Aorta (tissue), 5 donors: ENCODE measurements around the gene KLC4. TPM values are rescaled to one million over a fixed set of nuclear protein-coding genes. Genes with fewer than 3 reads are reported as not detected.

Experiments used
- ATAC-seq: fragments of 200-7000 bp; cut with Tn5 transposase; one replicate; pipeline ENCODE4 v1.9.1; 2022; ENCODE audit warnings: moderate library complexity; ENCODE audit not compliant: low FRiP score
- DNase-seq, 2 donors: peaks; one replicate each; pipeline ENCODE4 v3.0.0-alpha.2; 2020
- H3K27ac ChIP-seq, 2 donors: one replicate each; pipeline ENCODE4 v1.5.1; 2013; ENCODE audit warnings: low read length in 2 of 2, mild to moderate bottlenecking in 2 of 2, moderate library complexity in 2 of 2, control low read depth in 1 of 2, inconsistent platforms in 1 of 2, low read depth in 1 of 2
- H3K27me3 ChIP-seq, 2 donors: one replicate each; pipeline ENCODE4 v1.6.1; 2013; ENCODE audit warnings: control low read depth in 1 of 2, low read length in 1 of 2, mild to moderate bottlenecking in 1 of 2, moderate library complexity in 1 of 2; ENCODE audit not compliant: insufficient read depth in 2 of 2, control insufficient read depth in 1 of 2
- H3K36me3 ChIP-seq, 2 donors: one replicate each; pipeline ENCODE4 v1.6.1; 2013; ENCODE audit warnings: control low read depth in 1 of 2, low read length in 1 of 2, mild to moderate bottlenecking in 1 of 2; ENCODE audit not compliant: insufficient read depth in 2 of 2, control insufficient read depth in 1 of 2
- H3K4me1 ChIP-seq, 2 donors: one replicate each; pipeline ENCODE4 v1.6.1; 2013; ENCODE audit warnings: low read length in 2 of 2, control low read depth in 1 of 2, mild to moderate bottlenecking in 1 of 2, moderate library complexity in 1 of 2; ENCODE audit not compliant: insufficient read depth in 2 of 2, control insufficient read depth in 1 of 2
- H3K4me3 ChIP-seq, 2 donors: one replicate each; pipeline ENCODE4 v1.5.1; 2013; ENCODE audit warnings: low read length in 2 of 2, control low read depth in 1 of 2, mild to moderate bottlenecking in 1 of 2
- H3K9me3 ChIP-seq: one replicate; pipeline ENCODE4 v1.6.1; 2013; ENCODE audit warnings: mild to moderate bottlenecking, low read length; ENCODE audit not compliant: control insufficient read depth
- WGBS, 2 donors: extraction: QIAGEN DNeasy Blood & Tissue Kit; methylation state at CpG; one replicate each; pipeline ENCODE4 v1.1.7; 2013; 5-methylcytosine and 5-hydroxymethylcytosine counted together
- intact Hi-C, 2 donors: fragments of 100-400 bp; cut with DNase I; formaldehyde crosslinking; loops; one replicate each; pipeline versions ENCODE4 v1.14.2 to v1.15.0; 2022
- polyA plus RNA-seq, 2 donors: library from polyadenylated mRNA; stranded (reverse); fragments of 200-250 nt; gene quantifications; one replicate each; pipeline ENCODE4 v1.2.3, GENCODE V29; 2013
- total RNA-seq, 2 donors: library from RNA; stranded (reverse); fragmentation: NEBNext Ultra II Directional; extraction: Animal tissue kit (Norgen Biotek cat#: 25700); gene quantifications; one replicate each; pipeline ENCODE4 v1.2.1, GENCODE V29; 2021
- donor health status: healthy with polysubstance abuse.
- donor health status: Bipolar disorder and iron deficiency.
- donor health status: DM: no; HTN: no; CAD: no.
- donor health status: DM: no; HTN: no; CAD: no.
- donor health status: DM: yes; HTN: yes; CAD: no.

KLC4 gene
- total and polyA plus RNA-seq, 4 donors: 20.1 to 54.9 (median 34.8) TPM

DNA sequence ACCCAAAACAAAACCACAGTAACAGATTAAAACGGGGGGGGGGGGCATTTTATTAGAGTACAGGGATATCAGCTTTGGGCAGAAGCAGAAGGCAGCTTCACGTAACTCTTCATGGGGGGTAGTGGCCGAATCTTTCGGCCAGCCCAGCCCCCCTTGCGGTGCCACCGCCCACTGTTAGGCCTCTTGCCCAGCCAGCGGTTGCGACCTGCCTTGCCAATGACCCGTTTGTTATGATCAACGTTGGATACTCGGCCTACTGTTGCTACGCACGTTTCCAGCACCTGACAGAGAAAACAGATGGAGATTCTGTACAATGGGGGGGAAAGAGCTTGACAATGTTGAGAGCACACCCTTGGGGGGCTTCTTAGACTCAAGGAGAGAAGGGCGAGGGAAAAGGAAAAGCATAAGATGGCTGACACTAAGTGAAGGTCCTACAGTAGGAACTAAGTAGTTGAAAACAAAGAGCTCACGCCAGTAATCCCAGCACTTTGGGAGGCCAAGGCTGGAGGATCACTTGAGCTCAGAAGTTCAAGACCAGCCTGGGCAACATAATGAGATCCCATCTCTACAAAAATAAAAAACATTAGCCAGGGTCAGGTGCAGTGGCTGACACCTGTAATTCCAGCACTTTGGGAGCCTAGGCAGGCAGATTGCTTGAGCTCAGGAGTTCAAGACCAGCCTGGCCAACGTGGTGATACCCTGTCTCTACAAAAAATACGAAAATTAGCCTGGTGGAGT, 5.1 kb upstream of the KLC4 start:
- ATAC-seq: no peak

DNA sequence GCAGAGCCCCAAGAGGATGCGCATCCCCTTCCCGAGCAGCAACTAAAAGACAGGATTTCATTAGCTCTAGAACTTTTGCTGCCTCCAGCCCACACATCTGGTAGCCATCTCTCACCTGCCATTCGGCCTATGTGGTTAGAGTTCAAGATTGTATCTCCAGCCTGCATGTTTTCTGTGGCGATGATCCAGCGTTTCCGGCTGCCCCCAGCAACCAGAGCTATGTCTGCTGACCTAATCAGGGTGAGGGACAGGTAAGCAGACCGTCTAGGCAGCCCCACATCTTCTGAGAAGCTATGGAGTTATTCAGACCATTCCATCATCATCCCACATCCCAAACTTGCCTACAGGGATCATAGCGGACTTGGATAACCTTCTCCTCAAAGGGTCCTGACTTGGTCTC, 3.5 kb upstream of the KLC4 start:
- 73 to 77% methylated on average over 8 of the region's 8 CpGs for WGBS, 2 donors
- intact Hi-C loops: loop anchor here in 1 of 2 donors (2.0 kb wide), 1 partner anchor 41 kb away; the partner anchor contains the start of gene KLHDC3
- no peak overlapping the region for H3K27ac ChIP-seq

More for the DNA sequence above, 5.1 kb upstream of the KLC4 start:
- H3K27ac ChIP-seq: peak overlapping the region in 1 of 2 donors; percentile 78
- WGBS, 2 donors: 63 to 68% methylated on average over 17 of the region's 17 CpGs
- intact Hi-C loops: loop anchor here in 1 of 2 donors (2.0 to 5.0 kb wide), 2 partner anchors 40 to 127 kb away; partner anchors contain the start of genes CNPY3 and KLHDC3
- H3K9me3 ChIP-seq: no peaks in the 10 kb centered on the region
- H3K4me1 ChIP-seq: no peaks in the 10 kb centered on the region
- no peak overlapping the region for H3K4me3 ChIP-seq
- no peaks in the 10 kb centered on the region for H3K27me3 ChIP-seq
- DNase-seq: no peak
- peaks cover 0 to 3% of the 10 kb centered on the region in 2 donors for H3K36me3 ChIP-seq

DNA sequence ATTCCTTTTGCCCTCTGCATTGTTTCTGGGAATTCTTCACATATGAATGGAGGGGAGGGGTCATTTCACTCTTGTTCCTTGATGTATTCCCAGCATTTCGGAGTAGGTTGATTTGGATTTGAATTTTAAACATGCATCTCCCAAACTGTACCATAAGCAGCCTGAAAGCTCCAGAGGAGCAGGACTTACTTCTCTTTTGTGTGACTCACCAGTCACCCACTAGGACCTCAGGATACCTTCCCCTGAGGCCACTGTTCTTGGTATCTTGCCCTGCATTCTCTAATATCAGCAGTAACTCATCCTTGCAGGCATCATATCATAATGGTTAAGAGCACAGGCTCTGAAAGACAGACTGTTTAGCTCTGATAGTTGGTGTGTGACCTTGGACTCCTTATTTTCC, 900 bp upstream of the KLC4 start:
- peak overlapping the region; percentile 69 to 79 for H3K4me3 ChIP-seq
- no peak overlapping the region for H3K27ac ChIP-seq
- H3K4me1 ChIP-seq: no peaks in the 10 kb centered on the region
- H3K9me3 ChIP-seq: no peaks in the 10 kb centered on the region
- ATAC-seq (no peak), DNase-seq (no peak)
- H3K36me3 ChIP-seq: peaks cover 0 to 3% of the 10 kb centered on the region in 2 donors
- 69 to 74% methylated on average over 1 of the region's 1 CpG for WGBS, 2 donors
- no peaks in the 10 kb centered on the region for H3K27me3 ChIP-seq
- intact Hi-C loops: no loop called here

More for the DNA sequence above, 3.5 kb upstream of the KLC4 start:
- no peaks in the 10 kb centered on the region for H3K4me1 ChIP-seq
- H3K4me3 ChIP-seq: no peak overlapping the region
- H3K36me3 ChIP-seq: peaks cover 0 to 3% of the 10 kb centered on the region in 2 donors
- ATAC-seq (no peak), DNase-seq (no peak)
- H3K27me3 ChIP-seq: no peaks in the 10 kb centered on the region
- H3K9me3 ChIP-seq: no peaks in the 10 kb centered on the region

DNA sequence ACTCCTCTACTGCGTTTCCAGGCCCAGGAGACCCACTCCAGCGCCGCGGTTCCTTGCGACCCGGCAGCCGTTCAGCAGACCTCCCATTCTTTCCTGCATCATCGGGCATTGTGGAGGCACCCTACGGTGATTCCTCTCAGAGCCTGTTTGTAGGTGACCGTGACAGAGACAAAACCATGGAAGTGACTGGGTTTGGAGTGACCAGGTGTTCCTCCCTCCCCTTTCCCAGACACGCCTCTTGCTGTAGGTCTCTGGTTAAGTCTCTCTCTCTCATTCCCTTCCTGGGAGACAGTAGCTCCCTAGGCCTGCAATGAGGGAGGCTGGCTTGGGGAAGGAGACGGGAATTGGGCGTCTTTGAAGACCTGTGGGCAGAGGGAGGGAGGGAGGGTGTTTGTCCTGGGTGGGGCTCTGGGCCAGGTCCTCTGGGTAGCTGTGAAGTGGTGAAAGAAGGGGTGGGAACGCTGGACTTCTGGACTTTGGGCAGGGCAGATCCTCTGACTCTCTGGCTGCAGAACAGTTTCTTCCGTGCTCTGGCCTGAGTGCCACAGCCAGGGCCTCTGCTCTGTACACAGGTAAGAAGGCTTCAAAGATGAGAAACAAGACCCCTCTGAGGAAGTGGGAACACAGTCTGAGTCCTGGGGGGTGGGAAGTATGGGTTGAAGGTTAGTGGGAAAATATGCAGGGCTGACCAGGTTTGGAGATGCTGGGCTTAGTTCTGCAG, 763 bp downstream of the KLC4 start:
- intact Hi-C loops: no loop called here
- no peaks in the 10 kb centered on the region for H3K9me3 ChIP-seq
- peak overlapping the region in 1 of 2 donors; percentile 23 for H3K27ac ChIP-seq
- no peaks in the 10 kb centered on the region for H3K4me1 ChIP-seq
- peaks cover 0 to 3% of the 10 kb centered on the region in 2 donors for H3K36me3 ChIP-seq
- DNase-seq: no peak
- H3K4me3 ChIP-seq: peak overlapping the region; percentile 11 to 71
- no peaks in the 10 kb centered on the region for H3K27me3 ChIP-seq
- 2% methylated on average over 14 to 15 of the region's 15 CpGs for WGBS, 2 donors
- ATAC-seq: peak; percentile 2

DNA sequence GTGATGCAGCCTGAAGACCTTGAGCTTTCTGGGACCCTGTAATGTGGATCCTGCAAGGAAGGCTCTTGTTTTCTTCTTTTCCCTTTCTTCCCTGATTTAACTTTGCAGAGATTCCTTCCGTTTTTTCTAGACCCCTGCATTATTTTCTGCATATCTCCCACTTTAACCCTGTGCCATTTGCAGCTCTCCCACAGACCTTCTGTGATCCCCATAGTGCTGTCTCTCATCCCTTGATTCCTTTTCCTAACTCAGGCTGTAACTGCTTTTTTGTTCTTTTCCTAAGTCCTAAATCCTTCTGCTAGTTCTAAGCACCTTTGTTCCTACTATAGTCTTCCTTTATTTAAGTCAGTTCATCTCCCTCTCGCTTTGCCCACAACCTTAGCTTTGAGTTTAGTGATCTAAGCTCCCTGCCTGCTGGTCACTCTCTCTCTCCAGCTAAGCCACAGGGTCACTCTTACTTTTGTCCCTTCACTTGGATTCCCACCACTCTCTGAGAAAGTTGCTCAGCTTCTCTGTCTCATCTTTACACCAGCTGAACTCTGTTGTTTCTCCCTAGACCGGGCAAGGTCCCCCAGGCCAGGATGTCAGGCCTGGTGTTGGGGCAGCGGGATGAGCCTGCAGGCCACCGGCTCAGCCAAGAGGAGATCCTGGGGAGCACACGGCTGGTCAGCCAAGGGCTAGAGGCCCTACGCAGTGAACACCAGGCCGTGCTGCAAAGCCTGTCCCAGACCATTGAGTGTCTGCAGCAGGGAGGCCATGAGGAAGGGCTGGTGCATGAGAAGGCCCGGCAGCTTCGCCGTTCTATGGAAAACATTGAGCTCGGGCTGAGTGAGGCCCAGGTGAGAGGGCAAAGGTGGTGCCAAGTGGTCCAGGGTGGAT, 1.6 kb downstream of the KLC4 start:
- ATAC-seq (no peak), DNase-seq (no peak)
- Histone ChIP-seq H3K36me3 (peaks cover 0 to under 1% of the 10 kb centered on the region in 2 donors), H3K27me3 (no peaks in the 10 kb centered on the region), H3K27ac (no peak overlapping the region), H3K4me3 (no peak overlapping the region), H3K4me1 (no peaks in the 10 kb centered on the region), H3K9me3 (no peaks in the 10 kb centered on the region)
- intact Hi-C loops: no loop called here
- WGBS, 2 donors: 84 to 85% methylated on average over 12 of the region's 12 CpGs

DNA sequence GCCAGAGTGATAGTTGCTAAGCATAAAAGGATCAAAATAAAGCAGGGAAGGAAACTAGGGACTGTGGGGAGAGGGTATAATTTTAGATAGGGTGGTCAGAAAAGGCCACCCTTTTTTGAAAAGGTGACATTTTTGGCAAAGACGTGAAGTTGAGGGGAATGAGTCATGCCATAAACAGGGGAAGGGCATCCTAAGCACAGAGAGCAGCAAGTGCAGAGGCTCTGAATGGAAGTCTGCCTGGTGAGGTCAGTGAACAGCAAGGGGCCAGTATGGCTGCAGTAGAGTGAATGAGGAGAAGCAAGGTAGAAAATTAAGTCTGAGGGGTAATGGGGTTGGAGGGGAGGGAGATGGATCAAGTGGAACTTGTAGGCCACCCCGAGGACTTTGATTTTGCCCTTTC, 2.4 kb downstream of the KLC4 start:
- Histone ChIP-seq H3K27me3 (no peaks in the 10 kb centered on the region), H3K9me3 (no peaks in the 10 kb centered on the region), H3K27ac (no peak overlapping the region), H3K4me1 (no peaks in the 10 kb centered on the region), H3K4me3 (no peak overlapping the region), H3K36me3 (peaks cover 0 to 6% of the 10 kb centered on the region in 2 donors)
- ATAC-seq (no peak), DNase-seq (no peak)
- 60 to 67% methylated on average over 2 of the region's 2 CpGs for WGBS, 2 donors
- intact Hi-C loops: no loop called here

DNA sequence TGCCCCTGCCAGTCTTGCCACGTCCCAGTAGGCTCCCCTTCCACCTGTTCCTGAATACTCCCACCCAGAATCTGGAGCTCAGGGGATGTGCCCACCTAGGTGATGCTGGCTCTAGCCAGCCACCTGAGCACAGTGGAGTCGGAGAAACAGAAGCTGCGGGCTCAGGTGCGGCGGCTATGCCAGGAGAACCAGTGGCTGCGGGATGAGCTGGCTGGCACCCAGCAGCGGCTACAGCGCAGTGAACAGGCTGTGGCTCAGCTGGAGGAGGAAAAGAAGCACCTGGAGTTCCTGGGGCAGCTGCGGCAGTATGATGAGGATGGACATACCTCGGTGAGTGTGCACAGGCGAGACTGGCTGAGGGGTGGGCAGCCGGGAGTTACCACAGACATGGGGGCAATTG, 3.4 kb downstream of the KLC4 start:
- Histone ChIP-seq H3K4me3 (no peak overlapping the region), H3K27ac (no peak overlapping the region), H3K36me3 (peaks cover 0 to 6% of the 10 kb centered on the region in 2 donors), H3K4me1 (no peaks in the 10 kb centered on the region), H3K27me3 (no peaks in the 10 kb centered on the region), H3K9me3 (no peaks in the 10 kb centered on the region)
- ATAC-seq: no peak
- no peak for DNase-seq
- intact Hi-C loops: no loop called here
- WGBS, 2 donors: 93 to 94% methylated on average over 12 of the region's 12 CpGs

DNA sequence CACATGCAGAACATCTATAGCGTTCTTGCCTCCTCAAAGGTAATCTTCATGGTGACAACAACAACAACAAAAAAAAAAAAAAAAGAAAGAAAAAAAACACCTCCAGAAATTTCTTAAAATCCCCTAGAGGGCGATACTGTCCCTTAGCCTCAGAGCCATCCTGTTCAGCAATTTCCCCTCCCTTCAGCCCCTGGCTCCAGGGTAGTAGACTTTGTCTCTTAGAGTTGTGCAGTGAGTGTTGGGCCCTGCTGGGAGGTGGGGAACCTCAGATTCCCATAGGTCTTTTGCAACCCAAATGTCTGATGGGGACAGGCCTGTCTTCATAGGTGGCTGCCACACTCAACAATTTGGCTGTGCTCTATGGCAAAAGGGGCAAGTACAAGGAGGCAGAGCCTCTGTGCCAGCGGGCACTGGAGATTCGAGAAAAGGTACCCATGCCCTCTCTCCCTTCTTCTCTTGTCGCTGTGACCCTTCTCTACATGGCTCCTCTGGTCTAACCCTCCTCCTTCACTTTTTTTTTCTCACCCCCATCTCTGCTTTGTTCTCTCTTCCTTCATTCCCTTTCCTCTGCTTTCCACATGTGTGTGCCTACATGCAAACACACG, 10.7 kb downstream of the KLC4 start:
- ATAC-seq: no peak
- Histone ChIP-seq H3K27ac (no peak overlapping the region), H3K9me3 (no peaks in the 10 kb centered on the region), H3K4me3 (no peak overlapping the region), H3K4me1 (no peaks in the 10 kb centered on the region), H3K36me3 (peaks cover 0 to 16% of the 10 kb centered on the region in 2 donors), H3K27me3 (no peaks in the 10 kb centered on the region)
- DNase-seq: no peak
- 61 to 63% methylated on average over 6 of the region's 6 CpGs for WGBS, 2 donors
- intact Hi-C loops: loop anchor here (2.0 to 5.0 kb wide), 3 partner anchors 57 to 72 kb away; no protein-coding TSS in a partner anchor
